PC-9 (cell line): ENCODE results near the gene IL15.

Source experiments
- CTCF ChIP-seq: fragments of 200-600 bp; sonication (generic); conservative IDR thresholded peaks from 2 replicates; pipeline ENCODE4 v1.6.1; 2017; ENCODE audit warnings: mixed run types, antibody characterized with exemption, mild to moderate bottlenecking, moderate library complexity
- EZH2 ChIP-seq: fragments of 200-600 bp; sonication (generic); IDR thresholded peaks from 2 replicates; pipeline ENCODE4 v1.8.0; 2017; ENCODE audit warnings: antibody characterized with exemption, low read depth

GRCh38 chr4:141705747-141706377 lies 69.5 kb downstream of the IL15 start:
- no peak for TF ChIP-seq EZH2
- no peak for TF ChIP-seq CTCF
